Measurements from ENCODE around the gene TRIM9.

TRIM9 gene

DNA sequence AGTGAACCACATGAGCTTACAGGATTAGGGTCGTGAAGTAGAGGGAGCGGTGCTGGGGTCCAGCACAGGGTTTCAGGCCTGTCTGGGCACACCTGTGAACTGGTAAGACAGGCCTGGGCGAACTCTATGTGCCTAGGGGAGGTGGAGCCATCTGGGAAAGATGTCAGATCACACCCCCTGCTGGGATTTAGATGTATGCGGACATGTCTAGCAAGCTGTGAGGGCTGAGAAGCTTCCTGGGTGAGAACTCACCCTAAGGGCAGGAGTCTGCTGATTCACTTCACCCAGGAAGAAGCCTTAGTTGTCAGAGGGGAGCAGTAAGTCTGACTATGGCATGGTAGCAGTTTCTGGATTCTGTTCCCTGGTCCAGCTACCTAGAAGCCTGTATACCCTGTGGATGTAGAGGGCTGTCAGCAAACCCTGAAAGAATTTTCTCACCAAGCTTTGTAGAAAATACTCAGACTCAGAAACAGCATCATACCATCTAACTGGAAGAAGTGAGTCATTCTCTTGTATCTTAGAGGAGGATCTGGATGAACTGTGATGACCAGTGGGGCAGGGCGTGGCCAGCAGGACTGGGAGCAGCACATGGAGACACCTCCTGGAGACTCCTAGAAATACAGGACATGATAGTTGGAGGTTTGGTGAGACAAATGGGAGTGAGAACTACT, 139.4 kb downstream of the TRIM9 start:
- DNase-seq (ENCODE audit: extremely low read depth, low read depth), result peak; percentile 90
- TF ChIP-seq, protein P1, sequence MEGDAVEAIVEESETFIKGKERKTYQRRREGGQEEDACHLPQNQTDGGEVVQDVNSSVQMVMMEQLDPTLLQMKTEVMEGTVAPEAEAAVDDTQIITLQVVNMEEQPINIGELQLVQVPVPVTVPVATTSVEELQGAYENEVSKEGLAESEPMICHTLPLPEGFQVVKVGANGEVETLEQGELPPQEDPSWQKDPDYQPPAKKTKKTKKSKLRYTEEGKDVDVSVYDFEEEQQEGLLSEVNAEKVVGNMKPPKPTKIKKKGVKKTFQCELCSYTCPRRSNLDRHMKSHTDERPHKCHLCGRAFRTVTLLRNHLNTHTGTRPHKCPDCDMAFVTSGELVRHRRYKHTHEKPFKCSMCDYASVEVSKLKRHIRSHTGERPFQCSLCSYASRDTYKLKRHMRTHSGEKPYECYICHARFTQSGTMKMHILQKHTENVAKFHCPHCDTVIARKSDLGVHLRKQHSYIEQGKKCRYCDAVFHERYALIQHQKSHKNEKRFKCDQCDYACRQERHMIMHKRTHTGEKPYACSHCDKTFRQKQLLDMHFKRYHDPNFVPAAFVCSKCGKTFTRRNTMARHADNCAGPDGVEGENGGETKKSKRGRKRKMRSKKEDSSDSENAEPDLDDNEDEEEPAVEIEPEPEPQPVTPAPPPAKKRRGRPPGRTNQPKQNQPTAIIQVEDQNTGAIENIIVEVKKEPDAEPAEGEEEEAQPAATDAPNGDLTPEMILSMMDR (IDR thresholded peaks at IDR 0.05; ENCODE audit: low read depth, low read length), result peak; percentile 64

DNA sequence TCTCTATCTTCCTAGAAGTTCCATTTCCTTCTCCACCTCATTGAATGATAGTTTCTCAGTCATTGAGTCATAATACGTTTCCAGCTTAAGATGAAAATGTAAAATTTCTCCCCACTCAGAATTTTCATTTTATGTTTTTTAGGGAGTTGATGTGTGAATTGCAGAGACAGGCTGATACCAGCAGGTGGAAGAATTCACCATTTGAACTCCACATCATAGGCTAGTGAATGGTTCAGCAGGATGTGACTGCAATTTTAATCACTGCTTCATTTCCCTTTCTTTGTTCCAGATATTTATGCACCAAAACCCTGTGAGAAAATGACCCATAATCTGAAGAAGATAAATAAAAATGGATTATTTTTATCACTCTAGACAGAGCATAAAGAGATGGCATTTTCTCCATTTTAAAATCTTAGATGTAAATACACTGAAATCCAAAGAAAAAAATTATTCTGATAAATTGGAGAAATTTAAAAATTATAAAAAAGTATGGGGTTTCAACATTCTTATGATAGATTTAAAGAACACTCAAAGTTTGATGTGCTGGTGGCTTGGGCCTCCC, 140.0 kb downstream of the TRIM9 start:
- DNase-seq (ENCODE audit: extremely low read depth, low read depth), result no peak
- TF ChIP-seq, protein P1 (IDR thresholded peaks at IDR 0.05; ENCODE audit: low read depth, low read length), result peak; percentile 77

DNA sequence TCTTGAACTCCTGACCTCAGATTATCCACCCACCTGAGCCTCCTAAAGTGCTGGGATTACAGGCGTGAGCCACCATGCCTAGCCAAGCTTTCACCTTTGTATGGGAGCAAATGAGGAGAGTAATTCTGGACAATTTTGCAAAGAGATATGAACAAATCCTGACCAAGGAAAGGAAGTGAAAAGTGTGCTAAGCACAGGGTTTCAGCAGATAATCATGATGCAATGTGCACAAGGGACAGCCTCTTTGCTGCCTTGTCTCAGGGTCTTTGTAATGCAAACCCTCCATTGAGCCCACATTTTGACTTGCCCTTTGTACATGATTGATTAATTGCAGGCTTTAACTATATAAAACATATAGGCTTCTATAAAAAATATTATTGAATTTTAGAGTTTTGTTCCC, 141.4 kb downstream of the TRIM9 start:
- TF ChIP-seq, protein P1 (IDR thresholded peaks at IDR 0.05; ENCODE audit: low read depth, low read length), result no peak
- DNase-seq (ENCODE audit: extremely low read depth, low read depth), result no peak

DNA sequence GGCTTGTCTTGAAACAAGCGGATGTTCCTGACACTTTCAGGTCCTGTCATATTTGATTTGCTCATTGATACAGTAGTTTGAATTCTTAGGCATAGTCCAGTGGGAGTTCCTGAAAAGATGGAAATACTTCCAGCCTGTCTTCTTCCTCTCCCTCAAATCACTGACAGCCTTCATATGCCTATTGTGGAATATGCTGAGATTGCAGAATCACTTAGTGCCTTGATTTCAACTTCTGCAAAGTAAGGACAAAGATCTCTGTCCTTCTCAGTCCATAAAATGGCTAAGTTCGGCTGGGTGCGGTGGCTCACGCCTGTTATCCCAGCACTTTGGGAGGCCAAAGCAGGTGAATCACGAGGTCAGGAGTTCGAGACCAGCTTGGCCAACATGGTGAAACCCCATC, 143.9 kb downstream of the TRIM9 start:
- DNase-seq (ENCODE audit: extremely low read depth, low read depth), result no peak
- TF ChIP-seq, protein P1 (IDR thresholded peaks at IDR 0.05; ENCODE audit: low read depth, low read length), result no peak

DNA sequence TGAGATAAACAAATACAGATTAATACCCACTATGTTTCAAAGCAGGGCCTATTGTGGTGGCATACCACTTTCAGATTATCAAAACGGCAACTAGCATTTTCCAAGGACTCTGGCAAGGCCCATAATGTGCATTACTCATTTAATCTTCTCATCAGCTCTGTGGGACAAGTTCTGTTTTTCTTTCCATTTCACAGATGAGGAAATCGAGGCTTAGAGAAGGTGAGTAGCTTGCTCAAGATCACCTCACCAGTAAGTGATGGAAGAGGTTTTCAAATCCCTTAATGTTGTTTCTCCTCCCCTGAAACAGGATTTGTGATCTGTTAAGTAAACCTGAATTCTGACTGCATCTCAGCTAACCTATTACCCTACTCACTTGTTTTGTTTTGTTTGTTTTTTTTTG, 146.7 kb downstream of the TRIM9 start:
- DNase-seq (ENCODE audit: extremely low read depth, low read depth), result no peak
- TF ChIP-seq, protein P1 (IDR thresholded peaks at IDR 0.05; ENCODE audit: low read depth, low read length), result no peak

DNA sequence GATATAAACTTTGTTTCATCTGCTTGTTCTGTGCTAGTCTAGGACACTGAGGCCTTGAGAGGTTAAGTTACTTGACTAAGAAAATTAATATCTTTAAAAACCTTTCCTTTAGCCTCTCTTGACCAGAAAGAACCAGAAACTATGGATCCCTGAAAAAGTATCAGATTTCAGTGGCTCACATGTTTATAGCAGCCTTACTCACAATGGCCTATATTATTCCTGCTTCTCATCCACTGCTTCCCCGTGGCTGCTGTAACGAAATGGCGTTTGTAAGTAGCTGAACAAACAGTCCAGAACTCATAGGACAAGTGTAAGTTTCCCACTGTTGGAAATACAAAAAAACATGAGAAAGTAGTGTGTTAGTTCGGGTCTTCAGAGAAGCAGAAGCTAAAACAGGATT, 147.5 kb downstream of the TRIM9 start:
- TF ChIP-seq, protein P1 (IDR thresholded peaks at IDR 0.05; ENCODE audit: low read depth, low read length), result no peak
- no peak for DNase-seq (ENCODE audit: extremely low read depth, low read depth)

DNA sequence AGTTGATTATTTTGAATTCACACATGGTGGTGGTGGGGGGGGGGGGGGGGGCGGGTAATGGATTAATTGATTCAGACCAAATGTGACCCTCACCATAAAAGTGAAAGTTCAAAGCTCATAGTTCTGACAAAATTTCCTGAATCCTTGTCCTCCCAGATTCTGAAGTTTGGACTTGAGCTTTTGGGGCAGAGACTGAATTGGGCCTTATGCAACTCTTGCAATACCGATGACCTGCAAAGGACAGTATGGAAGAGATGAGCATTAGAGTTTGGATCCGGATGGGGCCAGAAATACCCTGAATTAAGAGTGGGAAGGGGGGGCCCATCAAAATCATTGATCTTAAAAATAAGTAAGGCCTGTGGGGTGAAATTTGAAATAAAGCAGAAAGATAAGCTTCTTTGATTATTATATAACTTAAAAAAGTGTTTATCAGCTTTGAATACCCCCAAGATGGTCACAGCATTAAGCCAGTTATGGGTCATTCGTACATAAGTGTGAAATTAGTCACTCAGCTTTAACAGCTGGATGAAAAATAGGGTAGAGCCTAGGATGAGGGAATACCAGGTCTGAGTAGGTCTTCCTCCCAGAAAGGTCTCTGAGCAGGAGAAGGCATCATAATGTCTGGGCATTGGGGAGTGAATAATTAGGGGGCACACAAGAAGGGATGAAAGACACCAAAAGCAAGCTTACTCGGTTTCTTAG, 148.5 kb downstream of the TRIM9 start:
- no peak for DNase-seq (ENCODE audit: extremely low read depth, low read depth)
- TF ChIP-seq, protein P1 (IDR thresholded peaks at IDR 0.05; ENCODE audit: low read depth, low read length), result no peak

Measured in AG09319 (cell line).